D721Med (cell line): ENCODE data around the gene AHSP.
"Not testable (repeated sequence)": the region's sequence is repeated elsewhere in the genome, so short reads cannot be mapped to it uniquely, and the experiment has no call there.

Experiments used
- DNase-seq: peaks from one replicate; pipeline ENCODE4 v3.0.0; 2011; ENCODE audit warnings: low spot score; ENCODE audit not compliant: insufficient read length
- FAIRE-seq: peaks from 2 replicates; lab custom pipeline; 2011; peaks lifted over from hg19 to GRCh38; lab: Jason Lieb, UNC
- TF ChIP-seq, protein P1 (sequence below): IDR thresholded peaks from 2 replicates; pipeline ENCODE4 v1.5.1; 2012; ENCODE audit warnings: mild to moderate bottlenecking, control low read depth; ENCODE audit not compliant: insufficient read depth; ENCODE audit errors: missing control alignments

Gene AHSP

DNA sequence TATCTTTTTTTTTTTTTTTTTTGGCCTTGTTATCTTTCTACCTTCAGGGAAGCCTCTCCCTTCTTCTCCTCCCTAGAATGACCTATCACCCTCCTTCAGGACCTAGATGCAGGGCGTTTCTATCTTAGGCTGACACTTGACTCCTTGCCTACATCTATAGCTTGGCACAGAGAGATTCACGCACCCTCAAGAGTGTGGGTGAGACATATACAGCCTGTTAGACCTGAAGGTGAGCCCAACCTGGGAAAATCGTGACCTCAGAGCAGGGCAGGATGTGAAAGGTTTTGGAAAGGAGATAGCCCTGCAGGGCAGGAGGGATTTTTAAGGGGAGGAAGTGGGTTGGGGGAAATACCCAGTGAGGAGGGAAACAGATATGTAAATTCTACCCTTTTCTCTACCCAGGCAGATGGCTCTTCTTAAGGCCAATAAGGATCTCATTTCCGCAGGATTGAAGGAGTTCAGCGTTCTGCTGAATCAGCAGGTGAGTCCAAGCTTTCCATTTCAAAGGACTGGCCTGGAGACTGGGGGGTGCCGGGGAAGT is at the start of gene AHSP:
Gene AHSP, plus strand, starts transcription at position 167 of the 541 bp plus-strand sequence. Its CDS starts 240 bp downstream, at position 407.
- TF ChIP-seq, protein P1, sequence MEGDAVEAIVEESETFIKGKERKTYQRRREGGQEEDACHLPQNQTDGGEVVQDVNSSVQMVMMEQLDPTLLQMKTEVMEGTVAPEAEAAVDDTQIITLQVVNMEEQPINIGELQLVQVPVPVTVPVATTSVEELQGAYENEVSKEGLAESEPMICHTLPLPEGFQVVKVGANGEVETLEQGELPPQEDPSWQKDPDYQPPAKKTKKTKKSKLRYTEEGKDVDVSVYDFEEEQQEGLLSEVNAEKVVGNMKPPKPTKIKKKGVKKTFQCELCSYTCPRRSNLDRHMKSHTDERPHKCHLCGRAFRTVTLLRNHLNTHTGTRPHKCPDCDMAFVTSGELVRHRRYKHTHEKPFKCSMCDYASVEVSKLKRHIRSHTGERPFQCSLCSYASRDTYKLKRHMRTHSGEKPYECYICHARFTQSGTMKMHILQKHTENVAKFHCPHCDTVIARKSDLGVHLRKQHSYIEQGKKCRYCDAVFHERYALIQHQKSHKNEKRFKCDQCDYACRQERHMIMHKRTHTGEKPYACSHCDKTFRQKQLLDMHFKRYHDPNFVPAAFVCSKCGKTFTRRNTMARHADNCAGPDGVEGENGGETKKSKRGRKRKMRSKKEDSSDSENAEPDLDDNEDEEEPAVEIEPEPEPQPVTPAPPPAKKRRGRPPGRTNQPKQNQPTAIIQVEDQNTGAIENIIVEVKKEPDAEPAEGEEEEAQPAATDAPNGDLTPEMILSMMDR: no peak
- no peak for FAIRE-seq
- no peak for DNase-seq

DNA sequence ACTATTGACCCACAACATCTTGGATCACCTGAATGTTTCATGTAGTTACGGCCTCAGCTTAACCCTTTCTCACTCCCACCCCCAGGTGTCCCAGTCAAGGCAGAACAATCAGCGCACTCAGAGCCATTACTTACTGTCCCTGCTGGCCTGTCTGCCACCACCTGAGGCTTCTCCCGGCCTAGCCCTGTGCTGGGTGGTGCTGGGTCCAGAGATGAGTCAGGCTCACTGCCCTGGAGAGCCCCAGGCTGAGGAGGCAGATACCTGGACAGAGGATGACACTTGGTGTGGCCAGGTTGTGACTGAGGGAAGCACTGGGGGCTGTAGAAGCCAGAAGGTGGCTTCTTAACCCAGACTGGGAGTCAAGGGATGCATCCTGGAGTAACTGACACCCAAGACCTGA is 48.7 kb upstream of the AHSP start:
- FAIRE-seq (no peak), DNase-seq (no peak)
- TF ChIP-seq, protein P1: no peak

DNA sequence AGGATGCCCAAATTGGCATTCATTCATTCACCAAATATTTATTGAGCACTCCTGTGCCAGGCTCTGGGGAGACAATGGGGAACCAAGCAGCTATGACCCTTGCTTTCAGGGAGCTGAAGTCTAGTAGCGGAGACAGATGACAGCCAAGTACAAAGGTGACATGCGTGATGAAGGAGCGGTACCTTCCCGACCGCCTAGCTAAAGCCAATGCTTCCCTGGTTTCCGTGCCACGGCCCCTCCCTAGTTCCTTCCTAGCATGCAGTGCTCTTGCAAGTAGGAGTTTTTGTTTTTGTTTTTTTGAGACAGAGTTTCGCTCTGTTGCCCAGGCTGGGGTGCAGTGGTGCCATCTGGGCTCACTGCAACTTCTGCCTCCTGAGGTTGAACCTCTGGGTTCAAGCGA is 47.9 kb upstream of the AHSP start:
- FAIRE-seq: no peak

DNA sequence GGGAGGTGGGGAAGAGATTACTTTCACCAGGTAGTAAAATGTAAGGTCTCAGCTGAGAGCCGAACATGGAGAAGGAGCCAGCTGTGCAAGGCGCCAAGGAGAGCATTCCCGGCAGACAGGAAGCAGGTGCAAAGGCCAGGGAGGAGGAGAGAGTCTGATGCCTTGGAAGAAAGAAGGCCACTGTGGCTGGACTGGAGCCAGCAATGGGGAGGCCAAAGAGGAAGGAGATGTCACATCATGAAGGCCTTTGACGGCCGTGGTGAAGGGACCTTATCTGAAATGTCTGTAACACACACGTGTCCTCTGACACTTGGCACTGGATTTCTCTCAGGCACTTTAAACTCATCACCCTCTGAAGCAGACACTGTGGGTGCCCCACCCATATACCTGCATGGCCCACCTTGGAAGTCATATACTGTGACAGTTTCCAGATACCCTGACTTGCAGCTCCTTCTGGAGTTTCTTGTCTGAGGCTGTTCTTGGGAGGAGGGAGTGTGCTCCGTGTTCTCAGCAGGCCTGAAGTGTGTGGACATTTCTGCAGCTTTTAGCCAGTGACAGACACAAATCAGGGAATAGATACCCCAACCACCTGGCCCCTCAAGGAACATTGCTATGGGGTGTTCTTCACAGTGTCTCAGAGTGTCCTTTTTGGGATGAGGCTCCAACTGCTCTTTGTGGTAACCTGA is 46.7 kb upstream of the AHSP start:
- TF ChIP-seq, protein P1: no peak
- FAIRE-seq (no peak), DNase-seq (no peak)

More for the DNA sequence above, 47.9 kb upstream of the AHSP start:
- DNase-seq: no peak
- TF ChIP-seq, protein P1: no peak

DNA sequence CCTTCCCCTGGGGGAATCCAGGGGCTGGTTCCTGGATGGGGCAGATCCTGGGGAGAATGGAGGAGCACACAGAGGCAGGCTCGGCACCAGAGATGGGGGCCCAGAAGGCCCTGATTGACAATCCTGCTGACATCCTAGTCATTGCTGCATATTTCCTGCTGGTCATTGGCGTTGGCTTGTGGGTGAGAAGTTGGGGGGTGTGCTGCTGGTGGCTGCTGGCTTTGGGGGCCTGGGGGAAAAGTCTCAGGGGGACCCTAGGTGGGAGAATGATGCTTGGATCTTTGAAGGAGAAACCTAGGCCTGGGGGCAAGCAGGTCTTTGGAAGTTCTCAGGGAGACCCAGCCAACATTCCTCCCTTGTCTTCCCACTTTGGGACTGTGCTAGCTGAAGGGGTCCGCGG is 44.6 kb upstream of the AHSP start, which contains the start of gene SLC5A2:
Gene SLC5A2, plus strand, starts transcription at position 43 of the 400 bp plus-strand sequence. Its CDS starts 14 bp downstream, at position 57.
- TF ChIP-seq, protein P1: no peak
- no peak for FAIRE-seq
- no peak for DNase-seq

- not testable (repeated sequence) for FAIRE-seq, DNase-seq
Observed at GRCh38 chr16:31484048-31484447, 43.7 kb upstream of the AHSP start.

- no peak for FAIRE-seq
- TF ChIP-seq, protein P1: no peak
Observed at GRCh38 chr16:31484491-31485171, 43.1 kb upstream of the AHSP start.

More at GRCh38 chr16:31484491-31485171, 43.1 kb upstream of the AHSP start:
- no peak for DNase-seq
